ENCODE measurements around the gene KMT2C.
"Not testable (repeated sequence)": the region's sequence is repeated elsewhere in the genome, so short reads cannot be mapped to it uniquely, and the experiment has no call there.

The KMT2C gene

DNA sequence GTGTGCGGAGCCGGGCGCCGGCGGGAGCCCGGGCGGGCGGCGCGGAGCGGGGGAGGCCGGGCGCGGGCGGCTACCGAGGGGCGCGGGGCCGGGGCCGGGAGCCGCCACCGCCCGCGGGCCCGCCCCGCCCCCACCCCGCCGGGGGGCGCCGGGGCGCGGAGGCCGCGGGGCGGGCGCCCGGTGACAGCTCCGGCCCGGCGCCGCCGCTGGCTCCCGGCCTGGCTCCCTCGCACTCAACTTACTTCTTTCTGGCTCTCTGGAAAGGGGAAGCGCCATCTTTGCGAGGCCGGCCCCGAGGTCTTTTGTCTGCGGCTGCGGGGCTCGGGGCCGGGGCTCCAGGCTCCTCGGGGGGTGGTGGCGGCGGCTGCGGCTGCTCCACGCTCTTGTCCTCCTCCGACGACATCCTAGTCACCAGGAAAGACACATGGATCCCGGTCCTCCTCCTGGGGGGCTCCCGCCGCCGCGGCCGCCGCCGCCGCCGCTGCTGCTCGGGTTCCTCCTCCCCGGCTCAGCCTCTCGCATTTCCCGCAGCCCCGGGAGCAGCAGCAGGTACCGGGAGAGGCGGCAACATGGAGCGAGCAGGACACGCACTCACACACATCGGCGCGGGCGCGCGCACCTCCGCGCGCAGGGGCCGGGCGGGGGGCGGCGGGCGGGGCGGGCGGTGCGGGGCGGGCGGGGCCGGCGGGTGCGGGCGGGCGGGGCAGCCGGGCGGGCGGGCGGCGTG, at the start of gene KMT2C:
TSS of gene KMT2C (minus strand) at position 620 of the 727 bp plus-strand sequence. CDS start at position 403, 217 bp downstream.
- DNase-seq: no peak

DNA sequence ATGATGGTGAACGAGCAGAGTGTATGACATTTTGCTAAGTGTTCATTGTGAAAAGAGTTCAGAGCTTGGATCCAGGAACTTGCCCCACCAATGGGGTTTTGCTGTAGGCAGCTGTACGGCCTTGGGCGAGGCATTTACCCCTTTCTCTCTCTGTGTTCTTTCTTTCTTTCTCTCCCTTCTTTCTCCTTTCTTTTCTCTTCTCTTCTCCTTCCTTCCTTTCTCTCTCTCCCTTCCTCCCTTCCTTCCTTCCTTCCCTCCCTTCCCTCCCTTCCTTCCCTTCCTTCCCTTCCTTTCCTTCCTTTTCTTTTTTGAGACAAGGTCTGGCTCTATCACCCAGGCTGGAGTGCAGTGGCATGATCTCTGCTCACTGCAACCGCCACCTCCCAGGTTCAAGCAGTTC, 45.3 kb upstream of the KMT2C start:
- no peak for DNase-seq

DNA sequence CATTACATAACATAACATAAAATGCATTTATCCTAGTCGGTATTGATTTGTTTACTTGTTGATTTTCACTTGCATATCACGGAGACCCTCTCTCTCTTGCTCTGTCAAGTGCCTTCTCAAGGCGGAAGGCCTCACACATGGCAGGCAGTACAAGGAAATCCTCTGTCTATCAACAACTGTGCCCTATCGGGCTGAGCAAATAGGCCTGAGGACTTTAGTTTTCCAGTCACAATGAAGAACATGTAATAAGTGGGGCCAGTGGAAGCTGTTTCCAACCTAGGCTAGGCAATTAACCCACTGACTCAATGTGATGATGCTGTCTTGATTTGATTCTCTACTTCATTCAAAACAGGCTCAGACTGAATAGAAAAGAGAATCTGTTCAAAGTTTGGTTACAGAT, 44.9 kb upstream of the KMT2C start:
- DNase-seq: no peak

DNA sequence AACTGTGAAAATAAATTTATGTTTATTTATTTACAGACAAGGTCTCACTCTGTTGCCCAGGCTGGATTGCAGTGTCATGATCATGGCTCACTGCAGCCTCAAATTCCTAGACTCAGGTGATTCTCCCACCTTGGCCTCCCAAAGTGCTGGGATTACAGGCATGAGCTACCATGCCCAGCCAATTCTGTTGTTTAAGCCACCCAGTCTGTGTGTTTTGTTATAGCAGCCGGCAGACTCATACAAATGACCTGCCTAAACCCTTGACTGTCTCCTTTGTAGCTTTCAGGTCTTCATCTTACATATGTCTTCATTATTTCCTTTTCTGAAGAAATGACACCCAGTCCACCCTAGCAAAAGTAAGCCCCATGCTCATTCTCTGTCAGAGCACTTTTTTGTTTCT, 43.8 kb upstream of the KMT2C start:
- DNase-seq: no peak

DNA sequence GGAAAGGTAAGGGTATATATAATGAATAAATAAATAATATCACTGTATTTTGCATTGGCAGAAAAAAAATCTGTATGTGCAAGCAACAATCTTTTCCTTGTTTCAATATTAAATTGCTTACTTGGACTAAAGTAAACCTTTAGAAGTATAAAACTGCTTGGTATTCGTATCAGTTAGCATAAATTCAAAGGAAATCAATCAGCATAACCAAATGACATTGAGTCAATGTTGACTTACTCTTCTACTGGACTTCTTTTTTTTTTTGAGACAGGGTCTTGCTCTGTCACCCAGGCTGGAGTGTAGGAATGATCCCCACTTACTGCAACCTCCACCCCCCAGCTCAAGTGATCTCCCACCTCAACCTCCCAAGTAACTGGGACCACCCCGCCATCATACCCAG, 42.3 kb upstream of the KMT2C start:
- DNase-seq: no peak

DNA sequence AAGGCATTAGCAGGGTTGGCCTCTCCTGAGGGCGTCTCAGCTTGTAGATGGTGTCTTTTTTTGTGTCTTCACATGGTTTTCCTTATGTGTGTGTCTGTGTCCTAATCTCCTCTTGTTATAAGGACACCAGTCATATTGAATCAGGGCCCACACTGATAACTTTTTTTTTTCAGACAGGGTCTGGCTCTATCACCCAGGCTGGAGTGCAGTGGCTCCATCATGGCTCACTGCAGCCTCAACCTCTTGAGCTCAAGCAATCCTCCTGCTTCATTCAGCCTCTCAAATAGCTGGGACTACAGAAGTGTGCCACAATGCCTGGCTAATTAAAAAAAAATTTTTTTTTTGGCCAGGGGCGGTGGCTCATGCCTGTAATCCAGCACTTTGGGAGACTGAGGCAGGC, 41.3 kb upstream of the KMT2C start:
- DNase-seq: no peak

DNA sequence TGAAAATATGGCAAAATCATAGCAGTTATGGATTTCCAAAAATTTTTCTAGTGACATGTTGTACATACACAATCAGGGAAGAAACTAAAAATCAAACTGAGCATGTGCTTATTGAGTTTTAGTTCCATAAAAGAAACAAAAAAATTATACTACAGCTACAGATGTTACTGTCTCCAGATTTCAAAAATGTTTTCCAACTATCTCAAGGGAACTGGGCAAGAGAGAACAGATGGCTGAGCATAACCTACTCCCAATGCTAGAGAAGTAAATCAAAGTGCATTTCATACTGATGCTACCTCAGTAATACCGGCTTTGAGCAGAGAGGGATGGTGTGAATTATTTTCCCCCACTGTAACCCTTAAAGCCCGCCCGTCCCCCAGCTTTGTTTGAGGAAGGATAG, 40.7 kb upstream of the KMT2C start:
- no peak for DNase-seq

DNA sequence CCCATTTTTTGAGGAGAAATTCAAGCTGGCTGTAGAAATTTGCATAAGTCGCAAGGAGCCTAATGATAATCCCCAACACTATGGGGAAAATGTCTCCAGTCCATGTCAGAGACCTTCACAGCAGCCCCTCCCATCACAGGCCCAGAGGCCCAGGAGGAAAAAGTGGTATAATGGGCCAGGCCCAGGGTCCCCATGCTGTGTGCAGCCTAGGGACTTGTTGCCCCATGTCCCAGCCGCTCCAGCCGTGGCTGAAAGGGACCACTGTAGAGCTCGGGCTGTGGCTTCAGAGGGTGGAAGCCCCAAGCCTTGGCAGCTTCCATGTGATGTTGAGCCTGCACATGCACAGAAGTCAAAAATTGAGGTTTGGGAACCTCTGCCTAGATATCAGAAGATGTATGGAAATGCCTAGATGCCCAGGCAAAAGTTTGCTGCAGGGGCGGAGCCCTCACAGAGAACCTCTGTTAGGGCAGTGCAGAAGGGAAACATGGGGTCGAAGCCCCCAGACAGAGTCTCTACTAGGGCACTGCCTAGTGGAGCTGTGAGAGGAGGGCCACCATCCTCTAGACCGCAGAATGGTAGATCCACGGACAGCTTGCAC, 35.3 kb upstream of the KMT2C start:
- DNase-seq: not testable (repeated sequence)

DNA sequence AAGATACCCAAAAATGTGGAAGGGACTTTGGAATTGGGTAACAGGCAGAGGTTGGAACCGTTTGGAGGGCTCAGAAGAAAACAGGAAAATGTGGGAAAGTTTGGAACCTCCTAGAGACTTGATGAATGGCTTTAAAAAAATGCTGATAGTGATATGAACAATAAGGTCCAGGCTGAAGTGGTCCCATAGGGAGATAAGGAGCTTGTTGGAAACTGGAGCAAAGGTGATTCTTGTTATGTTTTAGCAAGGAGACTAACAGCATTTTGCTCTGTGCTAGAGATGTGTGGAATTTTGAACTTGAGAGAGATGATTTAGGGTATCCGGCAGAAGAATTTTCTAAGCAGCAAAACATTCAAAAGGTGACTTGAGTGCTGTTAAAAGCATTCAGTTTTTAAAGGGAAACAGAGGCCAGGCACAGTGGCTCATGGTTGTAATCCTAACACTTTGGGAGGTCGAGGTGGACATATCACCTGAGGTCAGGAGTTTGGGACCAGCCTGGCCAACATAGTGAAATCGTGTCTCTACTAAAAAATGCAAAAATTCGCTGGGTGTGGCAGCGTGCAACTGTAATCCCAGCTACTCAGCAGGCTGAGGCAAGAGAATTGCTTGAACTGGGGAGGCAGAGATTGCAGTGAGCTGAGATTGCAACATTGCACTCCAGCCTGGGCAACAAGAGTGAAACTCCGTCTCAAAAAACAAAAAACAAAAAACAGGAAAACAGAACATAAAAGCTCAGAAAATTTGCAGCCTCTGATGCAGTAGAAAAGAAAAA, 34.6 kb upstream of the KMT2C start:
- not testable (repeated sequence) for DNase-seq

DNA sequence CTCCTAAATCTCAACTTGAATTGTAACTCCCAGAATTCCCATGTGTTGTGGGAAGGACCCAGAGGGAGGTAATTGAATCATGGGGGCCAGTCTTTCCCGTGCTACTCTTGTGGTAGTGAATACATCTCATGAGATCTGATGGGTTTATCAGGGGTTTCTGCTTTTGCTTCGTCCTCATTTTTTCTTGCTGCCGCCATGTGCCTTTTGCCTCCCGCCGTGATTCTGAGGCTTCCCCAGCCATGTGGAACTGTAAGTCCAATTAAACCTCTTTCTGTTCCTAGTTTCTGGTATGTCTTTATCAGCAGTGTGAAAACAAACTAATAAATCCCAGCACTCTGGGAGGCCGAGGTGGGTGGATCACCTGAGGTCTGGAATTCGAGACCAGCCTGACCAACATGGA, 33.8 kb upstream of the KMT2C start:
- not testable (repeated sequence) for DNase-seq

DNA sequence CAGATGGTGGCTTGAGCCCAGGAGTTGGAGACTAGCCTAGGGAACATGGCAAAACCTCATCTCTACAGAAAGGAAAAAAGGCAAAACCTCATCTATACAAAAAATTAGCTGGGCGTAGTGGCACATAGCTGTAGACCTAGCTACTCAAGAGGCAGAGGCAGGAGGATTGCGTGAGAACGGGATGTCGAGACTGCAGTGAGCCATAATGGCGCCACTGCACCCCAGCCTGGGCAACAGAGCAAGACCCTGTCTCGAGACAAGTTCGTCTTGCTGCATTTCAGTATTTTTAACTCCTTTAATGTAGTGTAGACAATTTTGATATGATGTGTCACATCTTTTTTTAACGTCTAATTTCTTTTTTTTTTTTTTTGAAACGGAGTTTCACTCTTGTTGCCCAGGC, 31.4 kb upstream of the KMT2C start:
- DNase-seq: no peak

DNA sequence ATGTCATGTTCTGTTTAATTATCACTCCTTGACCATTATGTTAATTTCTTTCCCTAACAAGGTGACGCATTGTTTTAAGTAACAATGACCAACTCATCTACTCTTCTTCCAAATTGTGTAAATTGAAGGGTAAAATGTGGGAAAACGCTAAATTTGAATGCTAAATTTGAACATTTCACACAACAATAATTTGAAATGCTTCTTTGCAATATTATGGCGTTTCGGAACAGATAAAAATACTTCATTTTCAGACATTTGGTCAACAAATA, 29.2 kb upstream of the KMT2C start:
- no peak for DNase-seq

DNA sequence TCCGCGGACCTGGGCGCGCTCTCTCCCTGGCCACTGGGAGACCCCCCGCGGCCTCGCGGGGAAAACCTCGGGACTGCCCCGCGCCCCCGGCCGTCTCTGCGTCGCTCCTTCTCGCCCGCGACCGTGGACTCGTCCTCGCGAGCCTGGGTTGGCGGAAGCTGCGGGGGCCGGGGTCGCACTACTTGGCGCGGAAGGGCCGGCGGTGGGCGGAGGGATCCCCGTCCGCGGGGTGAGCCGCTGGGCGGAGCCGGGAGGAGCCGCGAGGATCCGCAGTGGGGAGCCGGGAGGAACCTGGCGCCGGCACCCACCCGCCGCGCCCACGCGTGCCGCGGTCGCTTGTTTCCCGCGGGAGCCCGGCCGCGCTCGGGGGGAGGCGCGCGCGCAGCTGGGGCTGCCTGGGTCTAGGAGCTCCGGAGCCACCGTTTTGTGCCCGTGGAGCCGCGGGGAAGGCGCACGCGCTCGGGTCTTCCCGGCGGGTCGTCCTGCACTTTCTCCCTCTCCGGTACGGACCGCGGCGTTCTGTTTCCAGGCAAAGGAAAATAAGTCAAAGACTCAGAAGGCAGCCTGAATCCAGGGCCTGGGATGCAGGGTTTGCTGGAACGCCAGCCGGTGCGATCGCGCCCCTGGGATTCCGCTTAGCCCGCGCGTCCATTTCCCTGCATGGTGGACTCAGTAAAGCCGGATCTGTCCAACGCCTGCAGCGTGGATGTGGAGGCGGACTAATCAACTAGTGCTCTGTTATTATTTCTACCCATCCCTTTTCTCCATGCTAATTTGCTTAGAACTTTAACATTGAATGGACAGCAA, 28.7 kb upstream of the KMT2C start:
- DNase-seq: no peak

DNA sequence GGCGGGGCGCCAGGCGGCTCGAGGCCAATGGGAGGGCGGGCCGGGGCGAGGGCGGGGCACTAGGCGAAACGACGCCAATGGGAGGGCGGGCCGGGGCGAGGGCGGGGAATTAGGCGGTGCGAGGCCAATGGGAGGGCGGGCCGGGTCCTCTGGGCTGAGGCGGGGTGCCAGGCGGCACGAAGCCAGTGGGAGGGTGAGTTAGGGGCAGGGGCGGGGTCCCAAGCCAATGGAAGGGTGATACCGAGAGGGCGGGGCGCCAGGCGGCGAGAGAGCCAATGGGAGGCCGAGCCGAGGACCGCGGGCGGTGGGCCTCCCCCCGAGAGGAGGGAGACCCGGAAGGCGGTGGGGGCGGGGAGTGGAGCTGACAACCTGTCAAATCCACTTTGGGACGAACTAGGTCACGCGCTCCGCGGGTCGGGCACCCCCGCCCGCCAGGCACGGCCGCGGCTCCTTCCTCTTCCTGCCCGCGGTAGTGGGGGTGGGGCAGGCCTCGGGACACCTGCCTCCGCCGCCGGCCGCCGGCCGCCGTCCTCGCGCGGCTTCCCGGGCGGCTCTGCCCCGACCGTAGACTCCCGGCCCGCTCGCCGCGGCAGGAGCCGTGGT, 28.0 kb upstream of the KMT2C start:
- DNase-seq: peak; percentile 97

DNA sequence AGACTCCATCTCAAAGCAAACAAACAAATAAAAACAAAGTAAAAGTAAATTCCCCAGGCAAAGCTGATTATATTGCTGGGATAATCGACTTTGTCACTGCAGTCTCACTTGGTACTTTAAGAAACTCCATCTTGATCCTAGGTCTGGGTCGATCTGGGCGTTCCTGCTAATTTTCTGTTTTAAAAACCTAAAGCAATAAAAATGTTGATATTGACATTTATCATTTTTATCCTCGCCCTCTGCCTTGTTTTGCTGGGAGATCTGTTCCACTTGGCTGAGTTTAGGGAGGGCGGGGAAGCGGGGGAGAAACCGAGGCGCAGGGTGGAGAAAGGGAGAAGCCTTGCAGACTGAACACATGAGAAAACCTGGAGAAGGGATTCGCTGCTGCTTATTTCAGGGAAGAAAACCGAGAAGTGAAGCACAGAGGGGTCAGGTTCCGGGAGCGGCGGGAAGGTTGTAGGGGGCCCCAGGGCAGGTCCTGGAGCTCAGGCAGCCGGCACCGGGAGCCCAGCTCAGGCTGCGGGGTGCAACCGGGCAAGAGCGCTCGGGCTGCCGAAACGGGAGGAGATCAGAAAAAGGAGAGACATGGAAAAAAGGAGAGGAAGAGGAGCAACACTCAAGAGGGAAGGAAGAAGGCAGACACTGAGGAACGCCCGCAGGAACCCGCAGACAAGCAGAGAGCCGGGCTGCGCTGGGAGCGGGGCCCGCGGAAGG, 27.3 kb upstream of the KMT2C start:
- no peak for DNase-seq

DNA sequence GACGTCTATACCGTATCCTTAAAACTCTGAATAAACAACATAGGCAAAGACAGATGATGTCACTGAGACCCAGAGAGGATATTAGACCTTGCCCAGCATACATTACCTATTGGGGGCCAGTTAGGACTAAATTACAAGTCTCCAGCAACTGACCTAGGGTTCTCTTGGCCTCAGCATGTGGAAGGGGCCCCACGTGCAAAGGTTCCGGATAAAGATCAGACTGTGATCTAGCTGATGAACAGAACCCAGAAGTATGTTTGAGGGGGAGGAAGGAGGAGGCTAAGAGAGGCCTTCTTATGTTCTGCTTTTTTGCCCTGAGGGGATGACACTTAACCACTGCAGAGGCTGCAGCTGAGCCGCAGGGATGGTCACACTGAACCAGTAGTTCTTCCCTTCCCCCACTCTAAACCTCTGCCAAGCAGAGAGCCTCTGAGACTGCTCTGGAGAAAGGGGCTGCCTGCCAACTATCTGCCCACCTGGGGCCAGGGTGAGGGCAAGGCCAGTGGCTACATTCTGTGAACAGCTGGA, 24.0 kb upstream of the KMT2C start:
- peak; percentile 32 for DNase-seq

DNA sequence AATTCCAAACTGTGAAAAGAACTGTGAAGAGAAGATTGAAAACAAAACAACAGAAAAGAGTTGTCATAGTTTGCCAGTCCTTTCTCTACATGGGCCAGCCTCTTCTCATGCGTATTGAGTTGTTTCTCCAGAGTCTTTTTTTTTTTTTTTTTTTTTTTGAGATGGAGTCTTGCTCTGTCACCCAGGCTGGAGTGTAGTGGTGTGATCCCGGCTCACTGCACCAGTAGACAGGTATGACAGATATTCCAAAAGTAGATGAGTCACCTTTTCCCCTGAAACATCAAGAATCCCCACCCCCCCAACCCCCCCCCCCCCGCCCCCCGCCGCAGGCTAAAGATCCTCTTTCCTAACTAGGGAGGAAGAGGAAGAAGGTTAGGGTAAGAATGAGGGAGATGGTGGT, 15.6 kb upstream of the KMT2C start:
- DNase-seq: no peak

DNA sequence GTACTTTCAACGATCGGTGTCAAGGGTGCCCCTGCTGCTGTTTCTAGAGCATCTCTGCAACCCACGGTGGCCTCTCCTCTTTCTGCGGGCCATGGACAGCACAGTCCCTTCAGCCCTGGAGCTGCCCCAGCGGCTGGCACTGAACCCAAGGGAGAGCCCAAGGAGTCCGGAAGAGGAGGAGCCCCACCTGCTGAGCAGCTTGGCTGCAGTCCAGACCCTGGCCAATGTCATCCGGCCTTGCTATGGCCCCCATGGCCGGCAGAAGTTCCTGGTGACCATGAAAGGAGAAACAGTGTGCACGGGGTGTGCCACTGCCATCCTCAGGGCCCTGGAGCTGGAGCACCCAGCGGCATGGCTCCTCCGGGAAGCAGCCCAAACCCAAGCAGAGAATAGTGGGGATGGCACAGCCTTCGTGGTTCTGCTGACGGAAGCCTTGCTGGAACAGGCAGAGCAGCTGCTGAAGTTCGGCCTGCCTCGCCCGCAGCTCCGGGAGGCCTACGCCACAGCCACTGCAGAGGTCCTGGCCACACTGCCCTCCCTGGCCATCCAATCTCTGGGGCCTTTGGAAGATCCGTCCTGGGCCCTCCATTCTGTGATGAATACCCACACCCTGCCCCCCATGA, 9.7 kb upstream of the KMT2C start:
- not testable (repeated sequence) for DNase-seq

DNA sequence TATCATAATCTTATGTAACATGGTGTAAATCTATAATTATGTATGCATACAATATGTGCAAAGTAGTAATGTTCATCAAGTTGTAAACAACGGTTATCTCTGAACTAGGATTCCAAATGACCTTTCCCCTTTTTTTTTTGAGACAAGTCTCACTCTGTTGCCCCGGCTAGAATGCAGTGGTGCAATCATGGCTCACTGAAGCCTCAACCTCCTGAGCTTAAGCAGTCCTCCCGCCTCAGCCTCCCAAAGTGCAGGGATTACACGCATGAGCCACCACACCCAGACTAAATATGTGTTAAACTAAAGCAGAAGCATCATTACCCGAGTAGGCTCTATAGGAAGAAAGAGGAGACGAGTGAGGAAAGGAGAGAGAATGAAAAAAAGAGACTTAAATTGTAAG, 7.8 kb upstream of the KMT2C start:
- DNase-seq: no peak

DNA sequence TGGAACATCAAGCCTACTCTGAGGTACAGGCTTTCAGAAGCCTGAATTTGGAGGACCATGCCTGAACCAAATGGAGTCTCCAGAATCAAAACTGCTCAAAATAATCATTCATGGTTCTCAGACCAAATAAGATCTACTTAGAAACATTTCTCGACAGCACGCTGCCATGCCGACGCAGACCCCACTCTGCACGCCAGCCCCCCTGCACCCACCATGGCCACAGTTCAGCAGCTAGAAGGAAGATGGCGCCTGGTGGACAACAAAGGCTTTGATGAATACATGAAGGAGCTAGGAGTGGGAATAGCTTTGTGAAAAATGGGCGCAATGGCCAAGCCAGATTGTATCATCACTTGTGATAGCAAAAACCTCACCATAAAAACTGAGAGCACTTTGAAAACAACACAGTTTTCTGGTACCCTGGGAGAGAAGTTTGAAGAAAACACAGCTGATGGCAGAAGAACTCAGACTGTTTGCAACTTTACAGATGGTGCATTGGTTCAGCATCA, 6.6 kb upstream of the KMT2C start:
- no peak for DNase-seq

DNA sequence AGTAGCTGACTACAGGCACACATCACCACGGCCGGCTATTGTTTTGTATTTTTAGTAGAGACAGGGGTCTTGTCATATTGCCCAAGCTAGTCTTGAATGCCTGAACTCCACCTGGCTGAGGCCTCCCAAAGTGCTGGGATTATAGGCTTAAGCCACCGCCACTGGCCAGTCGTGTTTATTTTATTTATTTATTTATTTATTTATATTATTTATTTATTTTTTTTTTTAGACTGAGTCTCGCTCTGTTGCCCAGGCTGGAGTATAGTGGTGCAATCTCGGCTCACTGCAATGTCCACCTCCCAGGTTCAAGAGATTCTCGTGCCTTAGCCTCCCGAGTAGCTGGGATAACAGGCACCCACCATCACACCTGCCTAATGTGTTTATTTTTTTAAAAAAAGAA, 6.0 kb upstream of the KMT2C start:
- DNase-seq: not testable (repeated sequence)

Data from NCI-H2081 treated with DMSO at 0.1 percent for 48 hours (cell line).